HG03565 (cell line): Measurements from ENCODE around the gene OCIAD1.
"Not testable (repeated sequence)": the region's sequence is repeated elsewhere in the genome, so short reads cannot be mapped to it uniquely, and the experiment has no call there.

Experiments
- ATAC-seq: cut with Tn5 transposase; IDR thresholded peaks from one replicate; pipeline ENCODE4 v1.9.1; 2021; ENCODE audit warnings: mild to moderate bottlenecking, moderate library complexity; ENCODE audit not compliant: unreplicated experiment

The OCIAD1 gene, protein sequence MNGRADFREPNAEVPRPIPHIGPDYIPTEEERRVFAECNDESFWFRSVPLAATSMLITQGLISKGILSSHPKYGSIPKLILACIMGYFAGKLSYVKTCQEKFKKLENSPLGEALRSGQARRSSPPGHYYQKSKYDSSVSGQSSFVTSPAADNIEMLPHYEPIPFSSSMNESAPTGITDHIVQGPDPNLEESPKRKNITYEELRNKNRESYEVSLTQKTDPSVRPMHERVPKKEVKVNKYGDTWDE

DNA sequence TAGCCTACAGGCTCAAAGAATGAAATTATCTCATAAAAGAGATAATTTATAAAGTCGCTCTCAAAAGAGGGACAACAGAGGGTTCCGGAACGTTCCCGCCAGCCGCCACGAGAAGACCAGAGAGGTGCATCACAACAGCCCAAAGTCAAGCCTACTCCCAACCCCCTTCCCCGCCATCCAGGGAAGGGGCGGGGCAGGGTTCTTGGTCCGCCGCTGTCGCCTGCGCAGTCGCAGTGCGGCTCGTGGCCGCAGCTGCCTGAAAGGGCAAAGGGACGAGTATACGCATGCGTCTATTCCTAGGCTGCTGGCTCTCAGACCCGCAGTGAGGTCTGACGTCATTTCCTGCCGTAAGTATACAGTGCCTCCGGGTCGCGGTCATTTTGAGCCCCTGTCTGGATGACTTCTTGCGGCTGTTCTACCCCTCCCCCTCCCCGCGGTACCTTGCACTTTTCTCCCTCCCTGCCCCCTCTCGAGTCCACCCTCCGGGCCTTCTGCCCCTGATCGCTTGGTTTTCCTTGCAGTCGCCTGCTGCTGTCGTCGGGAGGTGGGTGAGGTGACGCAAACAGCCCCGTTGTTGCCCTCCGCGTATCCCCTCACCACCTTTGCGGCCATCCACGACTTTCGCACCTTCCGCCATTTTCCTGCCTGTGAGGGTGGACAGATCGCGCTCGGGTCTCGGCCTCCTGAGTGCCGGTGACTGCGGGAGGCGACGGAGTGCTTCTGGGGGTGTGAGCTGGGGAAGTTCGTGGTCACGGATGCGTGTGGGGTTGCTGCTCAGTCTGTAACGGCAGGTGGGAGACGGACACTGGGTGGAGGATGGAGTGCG is at the start of gene OCIAD1:
OCIAD1 (plus strand) TSS at position 383 of the 826 bp plus-strand sequence. CDS start 1,537 bp downstream, outside the sequence.
- ATAC-seq: peak; percentile 99

DNA sequence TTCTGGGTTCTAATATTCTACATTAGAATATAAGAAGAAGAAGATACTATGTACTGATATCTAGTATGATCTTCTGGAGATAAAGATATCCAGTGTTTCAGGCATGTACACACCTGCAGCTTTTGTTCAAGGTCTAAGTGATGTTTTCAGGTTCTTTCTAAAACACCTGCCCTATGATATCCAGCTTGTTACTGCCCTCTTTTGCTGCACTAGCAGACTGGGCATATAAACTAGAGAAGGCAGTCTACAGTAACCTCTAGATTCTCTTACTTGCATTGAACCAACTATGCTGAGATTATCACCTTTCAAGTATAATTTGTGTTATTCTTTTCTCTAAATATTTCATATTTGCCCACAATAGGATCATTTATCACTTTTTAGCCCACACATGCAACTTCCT is 48.9 kb upstream of the OCIAD1 start:
- ATAC-seq: no peak

DNA sequence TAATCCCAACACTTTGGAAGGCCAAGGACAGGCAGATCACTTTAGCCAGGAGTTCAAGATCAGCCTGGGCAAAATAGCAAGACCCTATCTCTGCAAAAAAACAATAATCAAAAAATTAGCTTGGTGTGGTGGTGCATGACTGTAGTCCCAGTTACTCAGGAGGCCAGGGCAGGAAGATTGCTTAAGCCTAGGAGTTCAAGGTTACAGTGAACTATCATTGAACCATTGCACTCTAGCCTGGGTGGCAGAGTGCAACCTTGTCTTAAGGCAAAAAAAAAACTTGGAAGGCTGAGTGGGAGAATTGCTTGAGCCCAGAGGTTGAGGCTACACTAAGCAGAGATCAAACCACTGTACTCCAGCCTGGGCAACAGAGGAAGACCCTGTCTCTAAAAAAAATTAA is 45.6 kb upstream of the OCIAD1 start:
- ATAC-seq: no peak

DNA sequence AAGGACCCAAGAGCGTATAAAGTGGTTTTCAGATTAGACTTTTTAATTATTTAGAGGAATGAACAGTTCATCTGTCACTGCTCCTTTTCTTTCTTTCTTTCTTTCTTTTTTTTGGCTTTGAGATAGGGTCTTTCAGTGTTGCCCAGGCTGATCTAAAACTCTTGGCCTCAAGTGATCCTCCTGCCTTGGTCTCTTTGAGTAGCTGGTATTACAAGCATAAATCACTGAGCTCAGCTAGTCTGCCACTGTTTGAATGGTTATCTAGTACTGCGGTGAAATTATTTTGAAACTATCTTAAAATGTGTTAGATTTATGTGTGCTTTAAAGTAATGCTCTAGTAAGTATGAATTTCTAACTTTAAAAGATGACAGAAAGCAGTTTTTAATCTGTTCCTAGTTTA is 44.3 kb upstream of the OCIAD1 start:
- no peak for ATAC-seq

DNA sequence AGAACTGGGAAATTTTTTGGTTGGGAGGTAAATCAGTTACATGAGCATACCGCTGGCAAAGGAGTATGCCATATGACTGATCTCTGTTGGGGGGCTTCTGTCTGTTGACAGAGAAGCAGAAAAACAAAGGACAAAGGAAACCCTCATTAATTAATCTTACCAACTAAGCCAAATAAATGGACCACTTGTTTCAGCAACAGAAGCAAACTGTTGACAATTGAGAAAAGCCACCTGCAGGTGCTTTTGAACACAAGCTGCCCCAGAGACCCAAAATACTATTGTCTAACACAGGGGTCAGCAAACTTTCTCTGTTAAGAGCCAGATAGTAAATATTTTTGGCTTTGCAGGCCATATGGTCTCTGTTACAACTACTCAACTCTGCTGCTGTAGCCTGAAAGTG is 43.8 kb upstream of the OCIAD1 start:
- ATAC-seq: no peak

DNA sequence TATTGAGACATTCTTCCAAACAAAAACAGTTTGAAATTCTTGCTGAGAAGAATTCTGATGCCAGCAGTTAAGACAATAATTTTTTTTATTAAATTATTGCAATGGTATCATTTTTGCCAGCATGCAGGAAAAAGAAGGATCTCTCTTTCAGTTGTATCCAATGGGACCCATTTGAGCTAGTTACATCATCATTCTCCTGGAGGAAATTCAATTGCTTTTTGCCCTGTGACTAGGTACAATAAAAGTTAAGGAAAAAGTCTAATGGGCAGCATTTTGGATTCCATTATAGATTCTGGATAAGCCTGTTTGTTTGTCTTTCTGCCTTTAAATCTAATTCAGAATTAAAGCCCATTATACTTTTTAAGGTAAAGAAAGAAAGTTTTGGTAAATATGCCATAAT is 40.3 kb upstream of the OCIAD1 start:
- no peak for ATAC-seq

DNA sequence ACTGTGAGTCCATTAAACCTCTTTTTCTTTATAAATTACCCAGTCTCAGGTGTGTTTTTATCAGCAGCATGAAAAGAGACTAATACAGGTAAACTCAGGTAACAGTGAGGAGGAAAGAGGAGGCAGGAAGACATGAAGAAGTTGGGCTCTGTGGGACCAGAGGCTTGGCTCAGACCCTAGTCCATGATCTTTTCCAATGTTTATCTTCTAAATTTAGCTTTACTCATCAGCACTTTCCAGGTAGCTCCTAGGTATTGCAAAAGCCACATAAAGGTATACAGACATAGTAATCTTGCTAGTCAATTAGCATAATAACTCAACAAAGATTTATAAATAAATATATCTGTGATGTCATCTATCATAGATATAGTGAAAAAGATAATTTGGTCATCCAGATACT is 39.6 kb upstream of the OCIAD1 start:
- no peak for ATAC-seq

DNA sequence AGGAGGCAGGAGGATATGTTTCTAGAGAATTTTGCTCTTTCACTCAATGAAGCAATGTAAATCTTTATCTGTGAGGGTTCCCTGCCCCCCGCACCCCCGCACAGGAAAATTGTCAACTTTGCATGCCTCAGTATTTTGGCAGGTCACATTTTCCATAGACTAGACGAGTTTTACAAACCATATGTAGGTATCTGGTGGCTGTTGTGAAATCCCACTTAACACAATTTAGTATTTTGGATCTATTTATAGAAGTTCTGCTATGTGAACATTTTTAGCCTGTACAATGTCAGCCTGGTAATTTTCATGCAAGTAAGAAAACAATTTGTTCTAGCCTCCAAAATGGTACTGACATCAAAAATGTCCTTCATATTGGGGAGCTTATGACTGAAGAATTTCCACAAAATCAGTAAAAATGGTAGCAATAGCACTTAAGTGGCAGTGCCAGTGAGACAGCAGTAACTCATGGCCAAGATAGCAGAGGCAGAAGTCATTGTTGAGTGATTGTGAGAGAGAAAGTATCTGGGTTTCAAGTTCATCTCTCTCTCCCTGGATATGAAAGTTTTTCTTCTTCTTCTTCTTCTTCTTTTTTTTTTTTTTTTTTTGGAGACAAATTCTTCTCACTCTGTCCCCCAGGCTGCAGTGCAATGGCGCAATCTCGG is 38.4 kb upstream of the OCIAD1 start:
- peak; percentile 45 for ATAC-seq

DNA sequence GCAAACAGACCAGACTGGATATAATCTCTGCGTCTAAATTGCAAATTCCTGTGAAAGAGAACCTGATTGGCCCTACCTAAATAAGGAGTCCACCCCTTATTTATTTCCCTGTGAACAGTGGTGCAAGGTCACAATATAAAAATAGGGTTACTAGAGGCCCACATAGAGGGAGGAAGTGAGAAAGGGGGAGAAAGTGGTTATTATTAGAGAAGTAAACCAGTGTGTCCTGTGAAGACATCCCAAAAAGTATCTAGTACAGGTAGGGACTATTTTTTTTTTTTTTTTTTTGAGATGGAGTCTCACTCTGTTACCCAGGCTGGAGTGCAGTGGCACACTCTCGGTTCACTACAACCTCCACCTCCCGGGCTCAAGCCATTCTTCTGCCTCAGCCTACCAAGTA is 35.8 kb upstream of the OCIAD1 start:
- ATAC-seq: no peak

DNA sequence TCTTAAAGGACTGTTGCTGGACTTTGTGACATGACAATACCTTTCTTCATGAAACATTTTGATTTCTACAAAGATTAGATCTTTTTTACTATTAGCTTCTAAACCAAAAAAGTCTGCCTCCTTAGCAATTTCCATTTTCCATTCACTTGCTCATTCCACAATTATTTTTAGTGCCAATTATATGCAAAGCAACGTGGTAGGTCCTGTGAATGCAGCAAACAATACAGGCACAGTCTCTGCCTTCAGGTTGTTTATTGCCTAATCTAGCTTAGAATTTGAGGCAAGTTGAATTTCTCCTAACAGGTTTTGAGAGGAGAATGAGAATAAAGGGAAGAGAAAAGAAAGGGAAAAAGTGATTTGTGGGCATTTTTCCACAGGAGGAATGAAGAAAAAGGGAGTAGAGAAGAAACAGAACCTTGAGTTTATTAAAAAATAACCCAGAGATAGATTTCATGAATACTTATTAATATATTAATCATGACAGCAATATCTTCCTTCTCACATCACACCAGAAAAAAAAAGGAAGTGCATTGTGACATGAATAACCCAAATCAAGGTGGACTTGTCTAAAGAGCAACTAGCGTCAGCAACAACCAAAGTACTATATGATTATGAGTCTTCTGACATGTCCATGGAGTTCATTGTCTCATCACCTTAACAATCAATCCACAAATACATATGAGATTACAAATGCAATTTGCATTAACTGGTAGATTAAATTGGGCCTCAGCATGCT is 34.5 kb upstream of the OCIAD1 start:
- no peak for ATAC-seq

DNA sequence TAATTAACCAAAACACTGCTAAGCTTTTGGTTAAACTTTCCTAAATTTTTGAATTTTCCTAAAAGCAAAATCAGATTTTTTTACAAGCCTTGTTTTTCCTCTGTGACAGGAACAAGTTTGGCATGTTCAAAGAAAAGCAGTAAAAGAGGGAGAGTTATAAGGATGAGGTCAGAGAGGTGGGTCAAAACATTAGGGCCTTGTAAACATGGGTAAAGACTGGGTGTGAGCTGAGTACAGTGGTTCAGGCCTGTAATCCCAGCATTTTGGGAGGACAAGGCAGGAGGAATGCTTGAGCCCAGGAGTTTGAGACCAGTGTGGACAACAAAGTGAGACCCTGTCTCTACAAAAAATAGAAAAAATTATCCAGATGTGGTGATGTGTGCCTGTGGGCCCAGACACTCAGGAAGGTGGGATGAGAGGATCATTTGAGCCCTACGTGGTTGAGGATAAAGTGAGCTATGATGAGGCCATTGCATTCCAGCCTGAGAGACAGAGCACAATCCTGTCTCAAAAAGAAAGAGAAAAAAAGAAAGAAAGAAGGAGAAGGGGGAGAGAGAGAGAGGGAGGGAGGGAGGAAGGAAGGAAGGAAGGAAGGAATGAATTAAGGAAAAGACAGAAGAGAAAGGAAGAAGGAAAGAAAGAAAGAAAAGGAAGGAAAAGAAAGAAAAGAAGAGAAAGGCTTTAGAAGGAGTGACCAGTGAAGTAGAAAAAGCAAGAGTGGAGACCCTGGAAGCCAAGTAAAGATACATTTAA is 33.8 kb upstream of the OCIAD1 start:
- no peak for ATAC-seq

DNA sequence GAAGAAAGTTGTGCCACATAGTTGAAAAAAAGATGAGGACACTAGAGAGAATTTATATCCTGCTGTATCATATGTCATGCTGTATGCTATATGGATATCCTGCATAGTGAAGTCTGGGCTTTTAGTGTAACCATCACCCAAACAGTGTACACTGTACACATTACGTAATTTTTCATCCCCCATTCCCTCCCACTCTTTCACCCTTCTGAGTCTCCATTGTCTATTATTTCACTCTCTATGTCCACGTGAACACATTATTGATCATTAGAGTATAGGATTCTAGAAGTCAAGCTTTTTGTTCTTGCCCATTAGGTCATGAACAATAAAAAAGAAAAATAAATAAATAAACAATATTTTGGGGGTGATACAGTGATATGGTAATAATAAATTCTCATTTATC is 32.8 kb upstream of the OCIAD1 start:
- ATAC-seq: no peak

DNA sequence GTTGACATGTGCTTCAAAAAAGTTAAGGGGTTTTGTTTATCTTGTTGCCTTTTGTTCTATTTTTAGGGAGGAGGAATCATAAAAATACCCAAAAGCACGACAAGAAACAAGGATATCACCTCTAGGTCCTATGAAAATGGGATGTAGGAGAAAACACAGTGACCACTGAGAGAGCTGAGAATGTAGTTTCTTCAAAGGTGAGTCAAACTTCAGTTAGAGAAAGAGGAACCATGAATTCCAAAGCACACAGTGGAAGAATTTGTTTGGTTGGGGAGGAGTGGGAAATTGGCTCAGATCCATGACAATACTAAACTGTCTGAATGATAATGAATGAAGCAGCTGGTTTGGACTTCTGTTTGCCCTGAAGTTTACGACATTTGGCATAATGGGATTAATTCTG is 31.7 kb upstream of the OCIAD1 start:
- no peak for ATAC-seq

DNA sequence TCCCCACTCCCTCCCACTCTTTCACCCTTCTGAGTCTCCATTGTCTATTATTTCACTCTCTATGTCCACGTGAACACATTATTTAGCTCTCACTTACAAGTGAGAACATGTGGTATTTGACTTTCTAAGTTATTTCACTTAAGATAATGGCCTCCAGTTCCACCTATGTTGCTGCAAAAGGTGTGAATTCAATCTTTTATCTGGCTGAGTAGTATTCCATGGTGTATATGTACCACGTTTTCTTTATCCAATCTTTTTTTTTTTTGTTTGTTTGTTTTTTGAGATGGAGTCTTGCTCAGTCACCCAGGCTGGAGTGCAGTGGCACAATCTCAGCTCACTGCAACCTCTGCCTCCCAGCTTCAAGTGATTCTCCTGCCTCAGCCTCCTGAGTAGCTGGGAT is 30.7 kb upstream of the OCIAD1 start:
- not testable (repeated sequence) for ATAC-seq

DNA sequence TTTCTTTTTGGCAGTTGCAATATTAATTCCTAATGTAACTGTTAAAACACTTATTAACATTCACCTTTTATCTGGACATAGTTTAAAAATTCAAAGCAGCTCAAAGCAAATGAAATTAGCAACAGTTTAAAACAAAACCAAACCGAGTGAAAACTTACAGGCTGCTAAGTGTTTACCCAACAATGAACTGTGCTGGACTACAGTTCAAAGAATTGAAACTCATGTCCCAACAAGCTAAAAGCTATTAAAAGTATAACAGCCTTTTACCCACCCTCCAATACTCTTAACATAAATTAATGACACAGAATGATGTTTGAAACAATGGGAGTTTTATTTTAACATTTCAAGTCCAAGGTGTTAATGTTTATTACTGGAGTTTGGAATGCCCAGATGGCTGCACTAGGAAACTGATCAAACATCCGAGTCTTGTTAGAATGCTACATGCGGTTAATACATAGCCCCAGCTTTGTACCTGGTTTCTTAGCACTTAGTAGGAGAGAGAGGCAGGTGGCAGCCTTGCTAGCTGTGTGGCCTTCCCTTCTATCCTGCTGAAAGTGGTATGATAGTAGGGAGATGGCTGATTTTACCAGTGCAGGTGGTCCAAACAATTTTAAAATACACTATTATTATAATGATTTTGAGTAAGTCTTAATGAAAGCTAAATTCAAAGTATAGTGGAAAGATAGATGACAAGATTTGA is 29.7 kb upstream of the OCIAD1 start:
- ATAC-seq: no peak

DNA sequence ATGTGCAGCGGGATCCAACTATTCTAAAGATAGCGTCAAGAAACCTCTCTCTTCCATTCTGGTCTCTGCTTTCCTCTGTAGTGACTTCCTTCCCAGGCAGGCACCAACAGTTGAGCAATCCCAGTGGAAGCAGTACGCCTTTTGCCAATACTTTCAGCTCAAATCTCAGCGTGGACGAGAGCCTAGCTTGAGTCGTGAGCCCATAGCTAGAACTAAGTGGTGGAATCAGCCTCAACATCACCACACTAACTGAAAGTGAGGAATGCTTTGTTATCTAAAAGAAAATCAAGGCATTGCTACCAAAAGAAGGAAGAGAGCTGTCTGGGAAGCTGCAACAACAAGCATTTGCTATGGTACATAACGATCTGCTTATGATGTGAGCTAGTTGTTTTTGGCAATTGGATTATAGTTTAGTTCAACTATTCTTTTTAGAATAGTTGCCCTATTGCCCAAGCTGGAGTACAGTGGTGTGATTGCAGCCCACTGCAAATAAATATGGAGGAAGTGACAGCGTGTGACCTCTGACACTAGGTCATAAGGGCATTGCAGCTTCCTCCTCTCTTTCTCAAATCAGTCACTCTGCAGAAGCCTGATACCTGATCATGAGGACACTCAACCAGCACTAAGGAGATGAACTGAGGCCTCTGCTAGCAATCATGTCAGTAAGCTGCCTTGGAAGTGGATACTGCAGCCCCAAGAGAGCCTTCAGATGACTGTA is 26.1 kb upstream of the OCIAD1 start:
- no peak for ATAC-seq

DNA sequence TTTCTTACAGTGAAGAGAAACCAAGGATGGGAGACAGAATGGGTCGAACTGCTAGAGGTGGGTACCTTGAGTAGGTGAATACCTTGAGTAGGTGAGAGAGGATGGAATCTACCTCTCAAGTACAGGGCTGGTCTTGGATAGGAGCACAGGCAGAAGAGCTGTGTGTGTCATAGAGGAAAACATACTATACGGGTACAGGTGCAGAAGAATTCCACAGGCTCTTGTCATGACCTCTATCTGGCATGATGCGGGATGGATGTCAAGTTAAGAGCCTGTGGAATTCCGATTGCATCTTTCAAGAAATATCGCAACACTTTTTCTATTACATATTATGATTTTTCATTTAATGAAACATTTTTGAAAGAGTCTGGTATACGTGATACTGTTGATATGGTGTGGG is 18.0 kb upstream of the OCIAD1 start:
- no peak for ATAC-seq

DNA sequence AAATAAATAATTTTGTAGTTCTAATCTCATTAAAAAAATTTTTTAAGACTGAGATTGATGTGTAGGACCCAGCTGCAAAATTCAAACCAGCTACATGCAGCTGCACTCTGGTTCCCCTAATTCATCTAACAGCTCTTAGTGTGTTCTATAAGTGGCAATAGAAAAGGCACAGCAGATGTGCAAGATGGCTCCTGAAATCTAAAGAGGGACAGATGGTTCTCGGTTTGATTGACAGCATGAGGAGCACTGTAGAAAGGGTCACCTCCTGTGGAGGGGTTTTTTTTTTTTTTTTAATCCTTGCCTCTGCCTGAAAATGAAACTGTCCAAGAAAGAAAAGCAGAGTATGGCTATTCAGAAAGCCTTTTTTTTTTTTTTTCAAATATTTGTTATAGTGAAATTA is 16.9 kb upstream of the OCIAD1 start:
- peak; percentile 62 for ATAC-seq

DNA sequence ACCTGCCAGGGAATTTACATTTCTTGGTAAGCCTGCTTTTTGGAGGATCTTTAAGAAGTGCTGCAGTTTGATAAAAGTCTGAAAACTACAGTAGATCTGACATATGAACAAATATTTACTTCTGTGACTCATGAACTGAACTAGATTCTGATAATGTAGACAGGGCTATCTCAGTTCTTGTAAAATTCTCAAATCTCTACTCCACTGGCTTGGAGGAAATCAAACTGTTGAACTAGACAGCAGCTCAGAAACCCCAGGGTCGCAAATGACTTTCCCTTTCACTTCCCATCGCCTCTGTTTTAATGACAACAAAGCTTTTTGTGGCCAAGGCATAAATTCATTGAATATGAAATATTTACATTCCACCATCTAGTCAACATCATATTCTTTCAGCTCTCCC is 15.4 kb upstream of the OCIAD1 start:
- peak; percentile 42 for ATAC-seq
